Measurements from ENCODE around the gene LSG1.

Gene LSG1

DNA sequence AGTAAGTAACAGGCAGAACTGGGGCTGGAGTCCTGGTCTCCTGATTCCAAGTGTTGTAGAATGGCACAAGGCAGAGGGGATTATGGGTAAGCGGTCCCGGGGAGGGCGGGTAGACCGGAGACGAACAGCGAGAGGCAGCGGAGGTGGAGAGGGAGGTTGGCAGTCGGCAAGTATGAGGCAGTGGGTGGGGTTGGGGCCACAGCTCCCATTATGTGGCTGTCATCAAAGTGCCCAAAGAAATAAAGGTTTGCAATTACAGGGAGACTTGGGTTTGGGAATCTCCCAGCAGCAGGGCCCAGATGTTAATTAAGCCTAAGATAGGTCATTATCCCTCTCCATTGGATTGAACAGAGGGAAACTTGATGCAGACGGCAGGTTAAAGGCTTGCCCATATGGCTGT is 30.6 kb upstream of the LSG1 start:
- Histone ChIP-seq H3K9ac (ENCODE audit: low read depth, low read length, poor library complexity, severe bottlenecking) (no peak overlapping the region), H3K4me3 (ENCODE audit: low read length, poor library complexity, severe bottlenecking) (no peak overlapping the region), H3K79me2 (ENCODE audit: insufficient read depth, low read length) (no peaks in the 10 kb centered on the region), H2AFZ (ENCODE audit: low read length) (no peak overlapping the region), H3K27me3 (ENCODE audit: insufficient read depth, low read length, poor library complexity, severe bottlenecking) (no peaks in the 10 kb centered on the region), H3K4me2 (ENCODE audit: low read depth, low read length, poor library complexity, severe bottlenecking) (no peak overlapping the region), H3K9me2 (replicated peaks; ENCODE audit: low read depth, low read length) (no peaks in the 10 kb centered on the region), H3F3A (ENCODE audit: low read depth) (no peaks in the 10 kb centered on the region), H4K20me1 (ENCODE audit: insufficient read depth, low read length, poor library complexity, severe bottlenecking) (no peaks in the 10 kb centered on the region), H3K36me3 (ENCODE audit: insufficient read depth, low read length) (no peaks in the 10 kb centered on the region), H3K9me3 (ENCODE audit: insufficient read depth, low read depth, low read length) (no peaks in the 10 kb centered on the region), H3K4me1 (ENCODE audit: insufficient read depth, low read length, poor library complexity, severe bottlenecking) (no peaks in the 10 kb centered on the region)
- TF ChIP-seq EZH2phosphoT487 (IDR thresholded peaks at IDR 0.05; ENCODE audit: borderline replicate concordance): no peak
- TF ChIP-seq, protein P1, sequence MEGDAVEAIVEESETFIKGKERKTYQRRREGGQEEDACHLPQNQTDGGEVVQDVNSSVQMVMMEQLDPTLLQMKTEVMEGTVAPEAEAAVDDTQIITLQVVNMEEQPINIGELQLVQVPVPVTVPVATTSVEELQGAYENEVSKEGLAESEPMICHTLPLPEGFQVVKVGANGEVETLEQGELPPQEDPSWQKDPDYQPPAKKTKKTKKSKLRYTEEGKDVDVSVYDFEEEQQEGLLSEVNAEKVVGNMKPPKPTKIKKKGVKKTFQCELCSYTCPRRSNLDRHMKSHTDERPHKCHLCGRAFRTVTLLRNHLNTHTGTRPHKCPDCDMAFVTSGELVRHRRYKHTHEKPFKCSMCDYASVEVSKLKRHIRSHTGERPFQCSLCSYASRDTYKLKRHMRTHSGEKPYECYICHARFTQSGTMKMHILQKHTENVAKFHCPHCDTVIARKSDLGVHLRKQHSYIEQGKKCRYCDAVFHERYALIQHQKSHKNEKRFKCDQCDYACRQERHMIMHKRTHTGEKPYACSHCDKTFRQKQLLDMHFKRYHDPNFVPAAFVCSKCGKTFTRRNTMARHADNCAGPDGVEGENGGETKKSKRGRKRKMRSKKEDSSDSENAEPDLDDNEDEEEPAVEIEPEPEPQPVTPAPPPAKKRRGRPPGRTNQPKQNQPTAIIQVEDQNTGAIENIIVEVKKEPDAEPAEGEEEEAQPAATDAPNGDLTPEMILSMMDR (conservative IDR thresholded peaks at IDR 0.05; ENCODE audit: low read length): no peak

DNA sequence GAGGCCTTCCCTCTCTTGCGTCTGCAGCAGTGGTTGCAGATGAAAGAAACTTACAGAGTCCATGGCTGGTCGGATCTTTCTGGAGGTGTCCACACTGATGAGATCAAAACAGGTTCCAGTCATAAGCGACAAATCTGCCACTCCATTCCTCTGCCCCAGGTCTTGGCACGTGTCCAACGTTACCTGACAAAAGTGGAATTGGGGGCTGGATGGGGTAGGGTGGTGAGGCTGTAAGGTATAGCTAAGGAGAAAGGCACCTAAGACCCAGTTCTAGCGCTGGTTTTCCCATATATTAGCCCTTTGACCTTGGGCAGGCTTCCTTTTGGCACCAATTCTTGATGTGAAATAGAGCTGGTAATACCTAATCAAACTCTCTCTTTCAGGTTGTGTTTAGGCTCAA is 24.7 kb upstream of the LSG1 start:
- no peak for TF ChIP-seq EZH2phosphoT487 (IDR thresholded peaks at IDR 0.05; ENCODE audit: borderline replicate concordance)
- TF ChIP-seq, protein P1 (conservative IDR thresholded peaks at IDR 0.05; ENCODE audit: low read length): no peak
- no peaks in the 10 kb centered on the region for H3K36me3 ChIP-seq (ENCODE audit: insufficient read depth, low read length)
- H3K4me2 ChIP-seq (ENCODE audit: low read depth, low read length, poor library complexity, severe bottlenecking): no peak overlapping the region
- no peak overlapping the region for H3K9ac ChIP-seq (ENCODE audit: low read depth, low read length, poor library complexity, severe bottlenecking)
- H3K79me2 ChIP-seq (ENCODE audit: insufficient read depth, low read length): no peaks in the 10 kb centered on the region
- H3F3A ChIP-seq (ENCODE audit: low read depth): no peaks in the 10 kb centered on the region
- no peaks in the 10 kb centered on the region for H3K9me3 ChIP-seq (ENCODE audit: insufficient read depth, low read depth, low read length)
- no peaks in the 10 kb centered on the region for H3K9me2 ChIP-seq (replicated peaks; ENCODE audit: low read depth, low read length)
- H3K4me3 ChIP-seq (ENCODE audit: low read length, poor library complexity, severe bottlenecking): no peak overlapping the region
- no peaks in the 10 kb centered on the region for H4K20me1 ChIP-seq (ENCODE audit: insufficient read depth, low read length, poor library complexity, severe bottlenecking)
- H3K27me3 ChIP-seq (ENCODE audit: insufficient read depth, low read length, poor library complexity, severe bottlenecking): no peaks in the 10 kb centered on the region
- H3K4me1 ChIP-seq (ENCODE audit: insufficient read depth, low read length, poor library complexity, severe bottlenecking): peaks cover 3% of the 10 kb centered on the region
- H2AFZ ChIP-seq (ENCODE audit: low read length): no peak overlapping the region

DNA sequence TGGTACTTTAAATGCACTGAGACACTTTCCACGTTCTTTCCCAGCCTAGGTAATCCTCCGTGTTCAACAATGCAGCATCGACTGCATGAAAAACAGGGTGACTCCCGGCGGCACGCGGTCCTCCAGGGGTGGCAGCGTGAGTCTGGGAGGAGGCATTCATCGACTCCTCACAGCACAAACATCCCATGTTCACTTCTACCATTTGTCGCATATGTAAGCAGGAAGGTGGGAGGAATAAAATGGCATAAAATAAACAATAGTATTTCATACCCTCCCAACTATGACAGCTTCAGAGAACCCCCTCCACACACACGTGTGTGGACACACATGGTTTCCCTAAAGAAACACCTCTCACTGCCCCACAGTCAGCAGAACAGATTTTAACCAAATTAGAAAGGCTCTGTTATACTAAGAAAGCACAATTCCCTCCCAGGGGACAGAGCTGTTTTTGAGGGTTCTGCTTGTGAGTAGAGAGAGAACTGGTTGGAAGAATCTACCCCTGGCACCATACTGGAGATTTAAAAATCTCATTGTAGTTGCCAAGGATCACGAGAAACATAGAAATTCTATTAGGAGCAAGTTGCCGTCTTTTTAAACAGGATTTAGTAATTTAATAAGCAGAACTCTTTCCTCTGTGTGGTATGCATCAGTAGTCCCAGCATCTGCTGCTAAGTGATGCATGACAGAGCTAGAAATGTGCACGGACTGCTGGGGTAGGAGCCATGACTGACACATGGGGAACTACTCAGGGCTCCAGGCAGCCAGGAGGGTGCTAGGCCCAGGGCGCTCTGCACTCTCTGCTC is 19.7 kb upstream of the LSG1 start:
- no peaks in the 10 kb centered on the region for H3K79me2 ChIP-seq (ENCODE audit: insufficient read depth, low read length)
- H3K36me3 ChIP-seq (ENCODE audit: insufficient read depth, low read length): no peaks in the 10 kb centered on the region
- H2AFZ ChIP-seq (ENCODE audit: low read length): no peak overlapping the region
- H3K9me3 ChIP-seq (ENCODE audit: insufficient read depth, low read depth, low read length): no peaks in the 10 kb centered on the region
- no peaks in the 10 kb centered on the region for H3K9me2 ChIP-seq (replicated peaks; ENCODE audit: low read depth, low read length)
- no peaks in the 10 kb centered on the region for H3F3A ChIP-seq (ENCODE audit: low read depth)
- H3K4me1 ChIP-seq (ENCODE audit: insufficient read depth, low read length, poor library complexity, severe bottlenecking): peaks cover 36% of the 10 kb centered on the region
- H3K27me3 ChIP-seq (ENCODE audit: insufficient read depth, low read length, poor library complexity, severe bottlenecking): no peaks in the 10 kb centered on the region
- no peak overlapping the region for H3K9ac ChIP-seq (ENCODE audit: low read depth, low read length, poor library complexity, severe bottlenecking)
- no peak overlapping the region for H3K4me3 ChIP-seq (ENCODE audit: low read length, poor library complexity, severe bottlenecking)
- H4K20me1 ChIP-seq (ENCODE audit: insufficient read depth, low read length, poor library complexity, severe bottlenecking): no peaks in the 10 kb centered on the region
- TF ChIP-seq, protein P1 (conservative IDR thresholded peaks at IDR 0.05; ENCODE audit: low read length): no peak
- TF ChIP-seq EZH2phosphoT487 (IDR thresholded peaks at IDR 0.05; ENCODE audit: borderline replicate concordance): no peak
- no peak overlapping the region for H3K4me2 ChIP-seq (ENCODE audit: low read depth, low read length, poor library complexity, severe bottlenecking)

All from Loucy (cell line).